Testis (tissue), 2 donors: ENCODE measurements around the gene VRK1.

Experiments used
- POLR2A ChIP-seq: fragments of 450-650 bp; IDR thresholded peaks from one replicate; pipeline ENCODE4 v1.6.1; 2017; ENCODE audit warnings: antibody characterized with exemption, mild to moderate bottlenecking, moderate library complexity
- TF ChIP-seq, protein P1 (sequence below), 3 experiments: fragments of 450-650 bp in 2 of 3; fragments of 200-600 bp in 1 of 3; sonication (generic) in 1 of 3; IDR thresholded peaks; one replicate each; pipeline ENCODE4 v1.5.1; 2016 to 2019; ENCODE audit warnings: antibody characterized with exemption in 3 of 3, mild to moderate bottlenecking in 2 of 3, moderate library complexity in 1 of 3

DNA sequence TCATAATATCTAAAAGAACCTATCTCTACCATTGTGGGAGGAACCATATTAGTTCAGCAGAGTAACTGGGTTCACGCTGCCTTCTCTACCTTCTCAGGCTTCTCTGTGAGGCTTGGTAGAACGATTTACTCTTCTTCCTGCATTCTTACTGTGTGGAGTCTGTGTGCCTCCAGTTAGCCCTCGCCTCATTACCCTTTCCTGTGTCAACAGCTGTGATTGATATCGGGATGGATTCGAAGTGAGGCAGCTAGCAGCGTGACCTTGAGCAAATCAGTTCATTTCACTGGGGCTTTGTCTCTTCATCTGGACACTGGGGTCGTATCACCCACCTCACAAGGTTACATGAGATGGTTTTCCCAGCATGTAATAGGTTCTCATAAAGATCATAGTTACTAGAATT lies 4.6 kb upstream of the VRK1 start:
- TF ChIP-seq, protein P1, sequence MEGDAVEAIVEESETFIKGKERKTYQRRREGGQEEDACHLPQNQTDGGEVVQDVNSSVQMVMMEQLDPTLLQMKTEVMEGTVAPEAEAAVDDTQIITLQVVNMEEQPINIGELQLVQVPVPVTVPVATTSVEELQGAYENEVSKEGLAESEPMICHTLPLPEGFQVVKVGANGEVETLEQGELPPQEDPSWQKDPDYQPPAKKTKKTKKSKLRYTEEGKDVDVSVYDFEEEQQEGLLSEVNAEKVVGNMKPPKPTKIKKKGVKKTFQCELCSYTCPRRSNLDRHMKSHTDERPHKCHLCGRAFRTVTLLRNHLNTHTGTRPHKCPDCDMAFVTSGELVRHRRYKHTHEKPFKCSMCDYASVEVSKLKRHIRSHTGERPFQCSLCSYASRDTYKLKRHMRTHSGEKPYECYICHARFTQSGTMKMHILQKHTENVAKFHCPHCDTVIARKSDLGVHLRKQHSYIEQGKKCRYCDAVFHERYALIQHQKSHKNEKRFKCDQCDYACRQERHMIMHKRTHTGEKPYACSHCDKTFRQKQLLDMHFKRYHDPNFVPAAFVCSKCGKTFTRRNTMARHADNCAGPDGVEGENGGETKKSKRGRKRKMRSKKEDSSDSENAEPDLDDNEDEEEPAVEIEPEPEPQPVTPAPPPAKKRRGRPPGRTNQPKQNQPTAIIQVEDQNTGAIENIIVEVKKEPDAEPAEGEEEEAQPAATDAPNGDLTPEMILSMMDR (IDR thresholded peaks at IDR 0.05): no peak
- no peak for TF ChIP-seq POLR2A
